Measurements from ENCODE around the gene IFI6.

DNA sequence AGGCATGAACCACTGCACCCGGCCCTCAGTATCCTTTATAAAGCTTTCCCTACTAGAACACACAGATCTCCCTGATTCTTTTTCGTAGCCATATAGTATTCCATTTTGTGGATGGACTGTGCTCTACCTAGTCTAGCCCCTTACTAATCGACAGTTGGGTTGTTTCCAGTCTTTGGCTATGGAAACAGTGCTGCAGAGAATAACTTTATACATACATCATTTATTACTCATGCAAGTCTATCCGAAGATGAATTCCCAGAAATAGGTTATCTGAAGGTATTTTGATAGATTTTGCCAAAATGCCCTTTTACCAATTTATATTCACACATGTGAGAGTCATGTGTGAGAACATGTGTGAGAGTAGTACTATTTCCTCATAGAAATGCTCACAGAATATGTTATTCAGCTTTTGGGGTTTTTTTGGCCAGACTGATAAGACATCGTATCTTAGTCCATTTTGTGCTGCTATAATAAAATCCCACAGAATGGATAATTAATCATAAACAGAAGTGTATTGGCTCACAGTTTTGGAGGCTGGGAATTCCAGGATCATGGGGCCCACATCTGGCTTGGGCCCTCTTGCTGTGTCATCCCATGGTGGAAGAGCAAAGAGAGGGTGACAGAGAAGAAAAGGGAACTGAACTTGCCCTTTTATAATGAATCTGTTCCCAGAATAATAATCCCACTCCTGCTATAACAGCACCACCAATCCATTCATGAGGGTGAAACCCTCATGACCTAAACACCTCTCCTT lies 19.7 kb downstream of the IFI6 start:
- TF ChIP-seq POLR2A (IDR thresholded peaks at IDR 0.05; ENCODE audit: low read depth, low read length) (no peak), POLR2AphosphoS5 (IDR thresholded peaks at IDR 0.05; ENCODE audit: low read depth, low read length) (no peak), TAF1 (IDR thresholded peaks at IDR 0.05; ENCODE audit: borderline replicate concordance, low read depth, low read length) (no peak)
